OCI-LY7 (cell line): ENCODE measurements around the gene PDZD2.

Source experiments
- CTCF ChIP-seq: fragments of 200-600 bp; sonication (generic); conservative IDR thresholded peaks from 2 replicates; pipeline ENCODE4 v1.5.1; 2014; ENCODE audit warnings: mild to moderate bottlenecking, antibody characterized with exemption, low read length, moderate library complexity, mixed read lengths
- EZH2phosphoT487 ChIP-seq: fragments of 200-600 bp; sonication (generic); IDR thresholded peaks from 2 replicates; pipeline ENCODE4 v1.6.1; 2018; ENCODE audit warnings: low read depth, borderline replicate concordance, mild to moderate bottlenecking, mixed run types, antibody characterized with exemption, low read length, moderate library complexity, mixed read lengths

- TF ChIP-seq CTCF, result no peak
- no peak for TF ChIP-seq EZH2phosphoT487
These were observed 112.7 kb downstream of the PDZD2 start for GRCh38 chr5:31751610-31752009.
